Right lobe of liver (tissue), 6 donors: ENCODE measurements around the gene PLSCR1. TPM values are rescaled to one million over a fixed set of nuclear protein-coding genes. Genes with fewer than 3 reads are reported as not detected.
A peak's percentile ranks its signal among the peaks of the same experiment; 100 is the strongest.

Experiments used
- ATAC-seq, 4 donors: fragments of 200-7000 bp; cut with Tn5 transposase; one replicate each; pipeline ENCODE4 v1.9.1; 2020; ENCODE audit warnings: mild to moderate bottlenecking in 4 of 4, moderate library complexity in 4 of 4
- DNase-seq, 3 donors: peaks; one replicate each; pipeline ENCODE4 v3.0.0-alpha.2; 2020
- H3K27ac ChIP-seq, 3 donors: fragments of 200-600 bp; one replicate each; pipeline ENCODE4 v1.8.0; 2022
- H3K27me3 ChIP-seq, 2 donors: fragments of 200-600 bp; one replicate each; pipeline ENCODE4 v1.8.0; 2022
- H3K36me3 ChIP-seq, 4 donors: fragments of 200-600 bp; sonication (generic) in 1 of 4; one replicate each; pipeline versions ENCODE4 v1.5.1 to v1.8.0; 2017 to 2022; ENCODE audit warnings: control low read depth in 1 of 4
- H3K4me1 ChIP-seq, 4 donors: fragments of 200-600 bp; sonication (generic) in 1 of 4; one replicate each; pipeline versions ENCODE4 v1.5.1 to v1.8.0; 2017 to 2022; ENCODE audit warnings: control low read depth in 1 of 4
- H3K4me3 ChIP-seq, 3 donors: fragments of 200-600 bp; one replicate each; pipeline ENCODE4 v1.8.0; 2022
- H3K9me3 ChIP-seq, 4 donors: fragments of 200-600 bp; sonication (generic) in 1 of 4; one replicate each; pipeline versions ENCODE4 v1.5.1 to v1.8.0; 2017 to 2022; ENCODE audit warnings: control low read depth in 1 of 4
- POLR2A ChIP-seq: fragments of 450-650 bp; IDR thresholded peaks from one replicate; pipeline ENCODE4 v1.6.1; 2017; ENCODE audit warnings: antibody characterized with exemption, mild to moderate bottlenecking
- WGBS: methylation state at CpG from one replicate; pipeline ENCODE4 v1.1.6; 2018; ENCODE audit warnings: low coverage, low lambda C conversion rate; ENCODE audit not compliant: insufficient coverage; ENCODE audit errors: missing lambda C conversion rate; 5-methylcytosine and 5-hydroxymethylcytosine counted together
- intact Hi-C, 2 donors: fragments of 100-400 bp; cut with DNase I; formaldehyde crosslinking; loops; one replicate each; pipeline versions ENCODE4 v1.11.2 to v1.14.1; 2022
- total RNA-seq, 6 experiments: library from RNA; depleted of rRNA in 2 of 6; stranded (reverse); fragments of >200 nt in 2 of 6; fragmentation: NEBNext Ultra II Directional in 3 of 6; extraction: Animal tissue kit (Norgen Biotek cat#: 25700) in 3 of 6; gene quantifications; one replicate each; pipeline versions ENCODE4 v1.1.0 to v1.2.4, GENCODE V29; 2016 to 2023
- TF ChIP-seq, protein P1 (sequence below), 4 donors: fragments of 200-600 bp in 3 of 4; fragments of 450-650 bp in 1 of 4; IDR thresholded peaks; one replicate each; pipeline versions ENCODE4 v1.5.1 to v1.8.0; 2016 to 2022; ENCODE audit warnings: antibody characterized with exemption in 4 of 4, mild to moderate bottlenecking in 2 of 4
- donor health status: DM: no; HTN: yes; CAD: no.
- donor health status: DM: no; HTN: no; CAD: no.
- donor health status: DM: no; HTN: no; CAD: no.
- donor health status: DM: no; HTN: yes; CAD: no.
- donor health status: DM: no; HTN: yes; CAD: no.

PLSCR1 gene
- total RNA-seq, 6 experiments from 2014 or later, result 15.1 to 83.8 (median 44.9) TPM

DNA sequence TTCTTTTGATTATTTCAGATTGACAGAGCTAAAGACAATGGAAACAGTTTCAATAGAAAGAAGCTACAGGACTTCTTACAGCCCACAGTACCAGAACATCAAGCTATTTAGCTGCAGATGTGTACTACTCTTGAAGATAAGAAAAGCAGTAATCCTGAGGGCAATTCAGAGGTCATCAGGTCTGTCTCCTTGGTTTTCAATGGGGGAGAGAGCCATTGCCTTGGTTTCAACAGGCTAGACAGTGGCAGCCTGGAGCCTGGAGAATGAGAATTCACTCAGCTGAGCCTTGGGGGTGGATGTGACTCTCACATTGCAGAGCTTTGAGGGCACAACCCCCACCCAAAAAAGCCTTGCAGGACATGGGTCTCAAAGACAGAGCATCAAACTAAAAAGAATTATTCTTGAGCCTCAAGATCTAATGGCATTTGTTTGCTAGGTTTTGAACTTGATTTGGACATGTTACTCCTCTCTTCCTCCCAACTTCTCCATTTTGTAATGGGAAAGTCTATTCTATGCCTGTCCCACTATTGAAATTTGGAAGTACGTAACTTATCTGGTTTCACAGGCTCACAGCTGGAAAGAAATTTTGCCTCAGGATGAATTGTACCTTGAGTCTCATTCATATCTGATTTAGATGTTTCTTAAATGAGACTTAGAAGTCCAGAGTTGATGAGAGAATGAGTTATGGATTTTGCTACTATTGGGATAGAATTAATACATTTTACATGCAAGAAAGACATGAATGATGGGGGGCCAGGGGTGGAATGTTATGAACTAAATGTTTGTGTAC is 36.9 kb downstream of the PLSCR1 start:
- TF ChIP-seq, protein P1, sequence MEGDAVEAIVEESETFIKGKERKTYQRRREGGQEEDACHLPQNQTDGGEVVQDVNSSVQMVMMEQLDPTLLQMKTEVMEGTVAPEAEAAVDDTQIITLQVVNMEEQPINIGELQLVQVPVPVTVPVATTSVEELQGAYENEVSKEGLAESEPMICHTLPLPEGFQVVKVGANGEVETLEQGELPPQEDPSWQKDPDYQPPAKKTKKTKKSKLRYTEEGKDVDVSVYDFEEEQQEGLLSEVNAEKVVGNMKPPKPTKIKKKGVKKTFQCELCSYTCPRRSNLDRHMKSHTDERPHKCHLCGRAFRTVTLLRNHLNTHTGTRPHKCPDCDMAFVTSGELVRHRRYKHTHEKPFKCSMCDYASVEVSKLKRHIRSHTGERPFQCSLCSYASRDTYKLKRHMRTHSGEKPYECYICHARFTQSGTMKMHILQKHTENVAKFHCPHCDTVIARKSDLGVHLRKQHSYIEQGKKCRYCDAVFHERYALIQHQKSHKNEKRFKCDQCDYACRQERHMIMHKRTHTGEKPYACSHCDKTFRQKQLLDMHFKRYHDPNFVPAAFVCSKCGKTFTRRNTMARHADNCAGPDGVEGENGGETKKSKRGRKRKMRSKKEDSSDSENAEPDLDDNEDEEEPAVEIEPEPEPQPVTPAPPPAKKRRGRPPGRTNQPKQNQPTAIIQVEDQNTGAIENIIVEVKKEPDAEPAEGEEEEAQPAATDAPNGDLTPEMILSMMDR (IDR thresholded peaks at IDR 0.05), result no peak
- TF ChIP-seq POLR2A, result no peak
- no peaks in the 10 kb centered on the region for H3K27me3 ChIP-seq
- H3K4me3 ChIP-seq, result no peak overlapping the region
- H3K27ac ChIP-seq, result peak overlapping the region in 1 of 3 donors; percentile 26
- intact Hi-C loops, result no loop called here
- ATAC-seq, result no peak
- H3K4me1 ChIP-seq, result peaks cover 0 to 18% (median 6%) of the 10 kb centered on the region in 4 donors
- DNase-seq, result no peak
- H3K9me3 ChIP-seq, result no peaks in the 10 kb centered on the region
- no peaks in the 10 kb centered on the region for H3K36me3 ChIP-seq
- 80% methylated on average over 1 of the region's 1 CpG for WGBS

DNA sequence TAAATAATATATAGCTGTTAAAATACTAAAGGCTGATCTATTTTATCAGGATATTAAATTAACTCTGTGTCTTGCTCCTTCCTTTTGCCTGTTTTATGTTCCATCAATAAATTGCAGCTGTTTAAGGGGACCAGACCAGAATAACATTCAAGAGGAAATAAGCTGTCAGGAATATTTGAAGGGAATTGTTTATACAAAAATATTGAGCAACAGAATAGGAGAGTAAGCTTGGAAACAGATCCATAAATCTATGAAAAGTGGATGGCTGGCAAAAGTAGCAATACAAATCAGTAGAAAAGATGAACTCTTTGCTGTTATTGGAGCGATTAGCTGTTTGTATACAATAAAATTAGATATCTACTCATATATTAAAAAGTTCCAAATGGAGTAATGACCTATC is 38.9 kb downstream of the PLSCR1 start:
- H3K36me3 ChIP-seq, result no peaks in the 10 kb centered on the region
- H3K4me1 ChIP-seq, result peaks cover 0 to 10% (median under 1%) of the 10 kb centered on the region in 4 donors
- intact Hi-C loops, result no loop called here
- no peaks in the 10 kb centered on the region for H3K27me3 ChIP-seq
- TF ChIP-seq POLR2A, result no peak
- TF ChIP-seq, protein P1 (IDR thresholded peaks at IDR 0.05), result no peak
- ATAC-seq, result no peak
- 50% methylated on average over 1 of the region's 1 CpG for WGBS
- H3K9me3 ChIP-seq, result no peaks in the 10 kb centered on the region
- H3K4me3 ChIP-seq, result no peak overlapping the region
- H3K27ac ChIP-seq, result peak overlapping the region in 1 of 3 donors; percentile 71
- DNase-seq, result no peak

DNA sequence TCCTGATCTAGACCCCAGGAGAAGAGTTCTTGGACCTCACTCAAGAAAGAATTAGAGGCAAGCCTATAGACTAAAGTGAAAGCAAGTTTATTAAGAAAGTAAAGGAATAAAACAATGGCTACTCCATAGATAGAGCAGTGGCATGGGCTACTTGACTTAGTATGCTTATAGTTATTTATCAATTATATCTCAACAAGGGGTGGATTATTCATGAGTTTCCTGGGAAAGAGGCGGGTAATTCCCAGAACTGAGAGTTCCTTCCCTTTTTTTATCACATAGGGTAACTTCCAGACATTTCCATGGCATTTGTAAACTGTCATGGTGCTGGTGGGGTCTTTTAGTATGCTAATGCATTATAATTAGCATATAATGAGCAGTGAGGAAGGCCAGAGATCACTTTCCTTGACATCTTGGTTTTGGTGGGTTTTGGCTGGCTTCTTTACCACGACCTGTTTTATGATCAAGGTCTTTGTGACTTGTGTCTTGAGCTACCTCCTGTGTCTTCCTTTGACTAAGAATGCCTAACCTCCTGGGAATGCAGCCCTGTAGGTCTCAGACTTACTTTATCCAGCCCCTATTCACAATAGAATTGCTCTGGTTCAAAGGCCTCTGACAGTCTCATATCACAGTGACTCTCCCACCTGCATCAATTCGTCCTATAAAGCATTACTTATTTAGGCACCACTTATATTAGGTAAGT is 39.8 kb downstream of the PLSCR1 start:
- DNase-seq, result no peak
- Histone ChIP-seq H3K4me3 (no peak overlapping the region), H3K27me3 (no peaks in the 10 kb centered on the region), H3K9me3 (no peaks in the 10 kb centered on the region), H3K27ac (peak overlapping the region in 1 of 3 donors; percentile 71), H3K4me1 (peaks cover 0 to 10% (median 0%) of the 10 kb centered on the region in 4 donors), H3K36me3 (no peaks in the 10 kb centered on the region)
- WGBS, result 79% methylated on average over 3 of the region's 3 CpGs
- peak; percentile 11 for TF ChIP-seq POLR2A
- TF ChIP-seq, protein P1 (IDR thresholded peaks at IDR 0.05), result no peak
- no peak for ATAC-seq
- intact Hi-C loops, result no loop called here

DNA sequence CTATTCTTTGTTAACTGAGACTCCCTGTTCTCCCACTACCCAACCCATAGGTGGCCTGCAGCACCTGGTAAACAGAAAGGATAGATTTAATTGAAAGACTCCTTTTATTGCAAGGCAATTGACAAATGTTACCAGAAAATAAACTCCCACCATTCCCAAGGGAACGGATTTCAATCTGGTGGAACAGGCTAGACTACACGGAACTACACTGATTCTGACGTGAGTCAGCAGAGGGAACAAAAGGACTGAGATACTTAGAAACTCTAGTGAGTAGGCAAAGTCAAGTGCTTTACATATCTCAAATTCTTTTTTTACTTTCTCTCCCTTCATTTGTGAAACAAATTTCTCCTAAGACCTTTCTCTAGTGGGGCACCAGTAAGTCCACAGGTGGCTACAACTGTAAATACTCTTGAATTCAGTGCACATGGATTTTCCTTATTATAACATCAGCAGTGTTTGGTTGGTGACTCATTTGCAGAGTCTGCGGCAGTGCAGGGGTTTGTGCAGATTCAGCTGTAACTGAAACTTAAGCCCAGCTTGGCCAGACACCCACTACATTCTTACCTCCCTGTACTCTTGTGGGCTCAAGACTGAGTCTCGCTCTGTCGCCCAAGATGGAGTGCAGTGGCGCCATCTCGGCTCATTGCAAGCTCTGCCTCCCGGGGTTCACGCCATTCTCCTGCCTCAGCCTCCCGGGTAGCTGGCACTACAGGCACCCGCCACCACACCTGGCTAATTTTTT is 40.8 kb downstream of the PLSCR1 start:
- Histone ChIP-seq H3K27ac (no peak overlapping the region), H3K27me3 (no peaks in the 10 kb centered on the region), H3K36me3 (no peaks in the 10 kb centered on the region), H3K9me3 (no peaks in the 10 kb centered on the region), H3K4me3 (no peak overlapping the region), H3K4me1 (peaks cover 0 to 10% (median 0%) of the 10 kb centered on the region in 4 donors)
- TF ChIP-seq, protein P1 (IDR thresholded peaks at IDR 0.05), result peak in 1 of 4 donors; percentile 8
- TF ChIP-seq POLR2A, result no peak
- intact Hi-C loops, result no loop called here
- DNase-seq, result no peak
- ATAC-seq, result peak in 1 of 4 donors; percentile 7
- WGBS, result 74% methylated on average over 5 of the region's 12 CpGs
